Erythroblast (primary cell): ENCODE results near the gene IL17REL.

ENCODE experiments used
- DNase-seq, 2 experiments: peaks; one replicate each; lab custom pipeline; 2025; lab: John Stamatoyannopoulos, UW
- GATA1 ChIP-seq: IDR thresholded peaks from 2 replicates; pipeline ENCODE4 v1.6.1; 2011; ENCODE audit warnings: low read depth, mild to moderate bottlenecking, control low read depth, low read length, moderate library complexity
- POLR2A ChIP-seq: IDR thresholded peaks from 2 replicates; pipeline ENCODE4 v1.6.1; 2011; ENCODE audit warnings: mild to moderate bottlenecking, low read length

IL17REL gene

GRCh38 chr22:49999063-49999945, 13.3 kb downstream of the IL17REL start:
- DNase-seq: peak; percentile 67 to 69

DNA sequence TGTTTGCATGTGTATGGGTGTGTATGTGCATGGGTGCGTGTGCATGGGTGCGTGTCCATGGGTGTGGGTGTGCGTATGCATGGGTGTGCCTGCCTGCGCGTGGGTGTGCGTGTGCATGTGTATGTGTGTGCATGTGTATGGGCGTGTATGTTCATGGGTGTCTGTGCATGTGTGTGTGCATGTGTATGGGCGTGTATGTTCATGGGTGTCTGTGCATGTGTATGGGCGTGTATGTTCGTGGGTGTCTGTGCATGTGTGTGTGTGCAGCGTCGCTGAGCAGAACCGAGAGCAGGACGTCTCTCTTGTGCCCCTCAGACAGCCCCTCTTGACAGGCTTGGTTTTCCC, 13.9 kb downstream of the IL17REL start:
- DNase-seq: no peak
- TF ChIP-seq GATA1: no peak
- no peak for TF ChIP-seq POLR2A

More at GRCh38 chr22:49999063-49999945, 13.3 kb downstream of the IL17REL start:
- TF ChIP-seq GATA1: no peak
- TF ChIP-seq POLR2A: no peak

- TF ChIP-seq POLR2A: no peak
- TF ChIP-seq GATA1: no peak
- DNase-seq: no peak
These were observed 14.4 kb downstream of the IL17REL start for GRCh38 chr22:49997932-49998717.

DNA sequence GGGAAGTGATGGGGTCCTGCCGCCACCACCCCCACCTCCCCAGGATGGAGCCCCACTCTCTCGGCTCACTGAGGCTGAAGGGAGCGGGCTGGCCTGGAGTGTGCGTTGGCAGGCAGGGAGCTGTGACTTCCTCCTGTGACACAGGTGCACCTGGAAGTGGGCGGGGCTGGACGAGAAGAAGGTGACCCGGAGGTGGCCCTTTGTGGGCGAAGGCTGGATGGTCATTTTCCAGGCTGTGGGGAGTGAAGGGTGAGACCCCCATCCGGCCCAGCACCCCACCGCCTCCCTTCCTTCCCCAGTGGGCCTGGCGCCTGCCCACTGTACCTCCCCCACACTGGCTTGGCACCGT, 15.3 kb downstream of the IL17REL start:
- TF ChIP-seq POLR2A: no peak
- TF ChIP-seq GATA1: no peak
- no peak for DNase-seq

DNA sequence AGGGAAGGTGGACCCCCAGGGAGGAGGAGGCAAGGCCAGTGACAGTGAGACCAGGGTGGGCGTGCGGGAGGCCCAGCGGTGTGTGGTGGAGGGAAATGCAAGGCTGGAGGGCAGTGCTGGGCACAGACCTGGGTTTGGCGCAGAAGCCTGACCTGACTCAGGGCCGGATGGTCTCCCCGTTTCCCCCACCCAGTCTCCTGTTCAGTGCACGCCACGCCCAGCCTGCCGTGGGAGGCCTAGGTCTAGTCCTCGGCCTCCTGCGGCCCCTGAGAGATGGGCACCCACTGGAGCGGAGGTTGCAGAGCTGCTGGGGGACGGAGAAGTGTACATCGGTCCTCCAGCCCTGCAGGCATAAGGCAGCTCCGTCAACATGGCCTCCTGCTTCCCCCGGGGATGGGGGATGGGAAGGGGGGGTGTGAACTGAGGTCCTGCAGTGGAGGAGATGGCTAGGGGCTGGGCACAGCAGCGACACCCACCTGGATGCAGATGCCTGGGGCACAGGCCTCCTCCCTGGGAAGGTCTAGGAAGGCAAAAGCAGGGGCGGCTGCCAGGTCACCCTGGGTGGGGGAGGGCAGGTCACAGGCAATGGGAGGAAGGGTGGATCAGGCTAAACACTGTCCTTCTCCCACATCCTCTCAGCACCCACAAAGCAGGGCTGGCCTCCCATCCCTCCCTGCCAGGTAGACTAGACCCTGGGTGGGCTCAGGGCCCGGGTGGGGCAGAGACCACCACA, 15.9 kb downstream of the IL17REL start:
- DNase-seq: no peak
- TF ChIP-seq GATA1 (no peak), POLR2A (no peak)

DNA sequence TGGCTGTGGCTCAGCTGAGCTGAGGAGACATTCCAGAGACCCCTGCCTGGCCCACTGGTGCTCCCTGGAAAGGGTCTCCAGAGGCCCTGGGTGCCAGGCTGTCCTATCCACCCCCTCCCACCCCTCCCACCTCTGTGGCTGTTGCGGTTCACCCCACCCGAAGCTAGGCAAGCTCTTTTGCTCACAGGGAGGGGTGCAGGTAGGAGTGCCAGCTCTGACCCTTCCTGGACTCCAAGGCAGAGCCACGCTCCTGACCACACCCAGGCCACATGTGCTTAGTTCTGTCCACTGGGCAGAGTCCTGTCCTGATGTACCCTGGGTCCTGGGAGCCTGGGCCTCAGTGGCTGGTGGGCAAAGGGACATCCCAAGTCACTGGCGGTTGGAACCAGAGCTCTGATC, 16.4 kb downstream of the IL17REL start:
- no peak for DNase-seq
- TF ChIP-seq POLR2A: no peak
- TF ChIP-seq GATA1: no peak

DNA sequence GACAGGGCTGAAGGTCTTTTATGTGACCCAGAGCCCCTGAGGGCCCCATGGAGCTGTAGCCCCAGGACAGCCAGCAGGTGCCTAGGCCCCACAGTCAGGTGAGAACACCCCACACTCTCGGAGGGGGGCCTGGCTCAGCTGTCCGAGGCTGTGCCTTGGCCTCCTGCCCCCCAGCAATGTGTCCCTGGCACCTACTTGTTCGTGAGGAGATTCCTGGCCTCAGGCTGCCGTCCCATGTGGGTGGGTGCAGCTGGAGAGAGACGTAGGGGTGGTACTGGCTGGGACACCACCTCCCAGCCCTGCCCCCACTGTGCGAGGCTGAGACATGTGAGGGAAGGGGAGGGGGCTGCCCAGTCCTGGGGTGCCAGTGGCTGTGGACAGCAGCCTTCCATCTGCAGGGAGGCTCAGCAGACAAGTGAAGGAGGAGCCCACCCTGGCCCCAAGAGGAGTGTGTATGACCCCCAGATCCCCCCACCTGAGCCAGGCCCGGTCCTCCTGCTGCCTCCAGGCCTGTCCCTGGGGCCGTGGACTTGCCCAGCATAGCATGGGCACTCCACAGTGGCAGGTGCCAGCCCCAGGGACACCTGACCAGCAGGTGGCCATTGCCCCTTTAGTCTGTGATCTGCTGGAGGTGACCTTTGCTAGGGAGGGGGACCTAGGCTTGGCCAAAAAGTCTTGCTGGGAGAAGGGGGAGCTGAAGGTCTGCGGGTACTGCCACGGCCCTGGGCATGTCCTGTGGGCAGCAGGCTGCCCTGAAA, 17.0 kb downstream of the IL17REL start:
- TF ChIP-seq GATA1 (no peak), POLR2A (no peak)
- no peak for DNase-seq

DNA sequence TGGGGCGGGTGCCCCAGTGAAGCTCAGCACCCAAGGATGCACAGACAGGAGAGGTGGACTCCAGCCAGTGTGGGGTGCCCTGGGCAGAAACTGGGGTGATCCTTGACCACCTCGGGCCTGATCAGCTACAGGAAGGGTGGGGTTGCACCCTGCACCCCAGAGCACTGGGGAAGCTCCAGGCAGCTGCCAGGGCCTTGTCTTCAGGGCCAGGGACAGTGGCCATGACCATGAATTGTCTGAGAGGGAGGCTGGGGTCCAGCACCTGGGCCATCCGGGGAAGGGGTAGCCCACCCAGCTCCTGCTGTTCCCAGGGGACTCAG, 17.6 kb downstream of the IL17REL start:
- TF ChIP-seq GATA1 (no peak), POLR2A (no peak)
- DNase-seq: no peak

DNA sequence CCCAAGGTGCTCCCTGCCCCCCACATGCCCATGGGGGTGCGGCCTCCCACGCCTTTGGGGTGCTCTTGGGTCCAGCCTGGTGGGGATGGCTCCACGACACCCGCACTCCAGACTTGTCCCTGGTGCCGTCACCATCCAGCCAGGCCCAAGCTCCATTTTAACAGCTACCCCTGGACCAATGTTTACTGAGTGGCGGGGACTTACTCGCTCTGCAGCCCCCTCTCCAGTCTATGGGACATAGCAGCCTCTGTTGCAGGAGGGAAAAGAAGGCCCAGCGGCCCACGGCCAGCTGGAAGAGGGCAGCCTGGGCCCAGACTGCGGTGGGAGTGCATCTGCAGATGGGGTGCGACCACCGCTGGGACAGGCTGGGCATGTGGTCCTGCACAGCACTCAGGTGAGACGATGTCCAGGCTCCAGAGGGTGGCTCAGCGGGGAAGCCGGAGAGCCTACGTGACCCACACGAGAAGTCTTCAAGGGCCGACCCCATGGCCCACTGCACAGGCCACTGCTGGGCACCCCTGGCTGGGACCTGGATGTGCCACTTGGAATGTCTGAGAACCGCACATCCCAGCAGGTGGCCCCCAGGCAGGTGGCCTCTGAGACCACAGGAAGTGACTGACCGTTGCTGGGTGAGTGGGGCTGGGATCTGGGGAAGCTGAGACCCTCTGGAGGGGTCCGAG, 18.1 kb downstream of the IL17REL start:
- no peak for DNase-seq
- TF ChIP-seq POLR2A (no peak), GATA1 (no peak)

- DNase-seq: no peak
- TF ChIP-seq GATA1: no peak
- TF ChIP-seq POLR2A: no peak
These were observed 18.8 kb downstream of the IL17REL start for GRCh38 chr22:49993649-49994360.

GRCh38 chr22:49992921-49993648, 19.5 kb downstream of the IL17REL start:
- peak; percentile 67 to 78 for DNase-seq
- TF ChIP-seq POLR2A: no peak
- no peak for TF ChIP-seq GATA1

GRCh38 chr22:49991907-49992533, 20.5 kb downstream of the IL17REL start:
- DNase-seq: no peak
- TF ChIP-seq POLR2A (no peak), GATA1 (no peak)
